Activated naive CD8-positive, alpha-beta T cell treated with anti-CD3 and anti-CD28 coated beads, Interleukin-2, amount 10 ng/mL, durations not matched to agents 7 days and 5 days (primary cell): ENCODE measurements around the gene PRR23B. TPM values are rescaled to one million over a fixed set of nuclear protein-coding genes. Genes with fewer than 3 reads are reported as not detected.
"Not testable (repeated sequence)": the region's sequence is repeated elsewhere in the genome, so short reads cannot be mapped to it uniquely, and the experiment has no call there.

Experiments used
- ATAC-seq: fragments of 150-1000 bp; cut with Tn5 transposase; one replicate; pipeline ENCODE4 v1.10.0; 2021; ENCODE audit warnings: low read depth, moderate library complexity
- POLR2A ChIA-PET: fragments of 350-600 bp; sonication (Branson Sonifier 250); formaldehyde crosslinking; loops from one replicate; lab custom pipeline; 2021; ENCODE audit warnings: antibody characterized with exemption; lab: Charles Lee
- DNase-seq: peaks from one replicate; pipeline ENCODE4 v3.0.0; 2021
- H3K27ac Mint-ChIP-seq: one replicate; pipeline ENCODE4 v1.8.0; 2022; ENCODE audit warnings: mild to moderate bottlenecking, mixed read lengths
- H3K27me3 Mint-ChIP-seq: one replicate; pipeline ENCODE4 v1.8.0; 2022; ENCODE audit warnings: mild to moderate bottlenecking, moderate library complexity, mixed read lengths
- H3K36me3 Mint-ChIP-seq: one replicate; pipeline ENCODE4 v1.8.0; 2021; ENCODE audit warnings: mild to moderate bottlenecking, mixed read lengths
- H3K4me1 Mint-ChIP-seq: one replicate; pipeline ENCODE4 v1.8.0; 2021; ENCODE audit warnings: mixed read lengths
- H3K4me3 Mint-ChIP-seq: one replicate; pipeline ENCODE4 v1.8.0; 2022; ENCODE audit warnings: mild to moderate bottlenecking, moderate library complexity, mixed read lengths
- H3K9me3 Mint-ChIP-seq: one replicate; pipeline ENCODE4 v1.8.0; 2021; ENCODE audit warnings: mixed read lengths
- total RNA-seq, 2 experiments: library from RNA; stranded (reverse); gene quantifications; one replicate each; pipeline ENCODE4 v1.2.3, GENCODE V29; 2021

The PRR23B gene
- not detected for total RNA-seq

DNA sequence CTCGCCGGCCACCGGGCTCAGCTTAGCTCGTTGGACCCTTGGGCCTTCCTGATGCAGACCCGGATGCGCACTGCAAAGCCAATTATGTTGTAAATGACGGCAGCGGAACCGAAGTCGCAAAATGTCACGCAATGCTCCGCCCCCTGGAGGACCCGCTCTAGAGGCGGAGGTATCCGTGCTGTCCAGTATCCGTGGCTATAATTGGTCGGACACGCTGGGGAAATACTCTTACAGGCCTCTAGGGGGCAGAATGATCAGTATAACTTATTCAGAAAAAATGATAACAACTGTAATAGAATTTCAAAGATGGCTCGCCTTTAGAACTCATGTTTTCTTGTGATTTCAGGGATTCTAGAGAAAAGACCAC lies at the start of gene PRR23B:
TSS of gene PRR23B (minus strand) at position 59 of the 367 bp plus-strand sequence. CDS start 265 bp downstream, outside the sequence.
- H3K9me3 Mint-ChIP-seq, result peaks cover 6% of the 10 kb centered on the region
- no peak within 1 kb of the TSS for H3K27ac Mint-ChIP-seq
- no peaks in the 10 kb centered on the region for H3K27me3 Mint-ChIP-seq
- no peak within 1 kb of the TSS for H3K4me3 Mint-ChIP-seq
- no peaks in the 10 kb centered on the region for H3K4me1 Mint-ChIP-seq
- H3K36me3 Mint-ChIP-seq, result no peaks in the 10 kb centered on the region
- no peak for ATAC-seq
- POLR2A ChIA-PET, result no interaction called here
- no peak for DNase-seq

DNA sequence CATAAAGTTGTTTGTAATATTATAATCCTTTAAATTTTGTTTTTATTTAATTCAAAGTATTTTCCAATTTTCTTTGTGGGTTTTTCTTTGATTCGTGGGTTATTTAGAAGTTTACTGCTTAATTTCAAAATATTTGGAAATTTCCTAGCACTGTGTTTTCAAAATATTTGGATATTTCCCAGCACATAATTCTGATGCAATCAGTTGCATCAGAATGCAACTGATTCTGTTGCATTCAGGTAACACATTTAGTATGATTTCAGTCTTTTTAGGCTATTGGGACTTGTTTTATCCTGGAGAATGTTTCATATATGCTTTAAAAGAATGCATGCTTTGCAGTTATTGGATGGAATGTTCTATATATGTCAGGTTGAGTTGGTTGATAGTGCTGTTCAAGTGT lies 42.2 kb upstream of the PRR23B start:
- DNase-seq, result no peak
- no peaks in the 10 kb centered on the region for H3K36me3 Mint-ChIP-seq
- POLR2A ChIA-PET, result no interaction called here

DNA sequence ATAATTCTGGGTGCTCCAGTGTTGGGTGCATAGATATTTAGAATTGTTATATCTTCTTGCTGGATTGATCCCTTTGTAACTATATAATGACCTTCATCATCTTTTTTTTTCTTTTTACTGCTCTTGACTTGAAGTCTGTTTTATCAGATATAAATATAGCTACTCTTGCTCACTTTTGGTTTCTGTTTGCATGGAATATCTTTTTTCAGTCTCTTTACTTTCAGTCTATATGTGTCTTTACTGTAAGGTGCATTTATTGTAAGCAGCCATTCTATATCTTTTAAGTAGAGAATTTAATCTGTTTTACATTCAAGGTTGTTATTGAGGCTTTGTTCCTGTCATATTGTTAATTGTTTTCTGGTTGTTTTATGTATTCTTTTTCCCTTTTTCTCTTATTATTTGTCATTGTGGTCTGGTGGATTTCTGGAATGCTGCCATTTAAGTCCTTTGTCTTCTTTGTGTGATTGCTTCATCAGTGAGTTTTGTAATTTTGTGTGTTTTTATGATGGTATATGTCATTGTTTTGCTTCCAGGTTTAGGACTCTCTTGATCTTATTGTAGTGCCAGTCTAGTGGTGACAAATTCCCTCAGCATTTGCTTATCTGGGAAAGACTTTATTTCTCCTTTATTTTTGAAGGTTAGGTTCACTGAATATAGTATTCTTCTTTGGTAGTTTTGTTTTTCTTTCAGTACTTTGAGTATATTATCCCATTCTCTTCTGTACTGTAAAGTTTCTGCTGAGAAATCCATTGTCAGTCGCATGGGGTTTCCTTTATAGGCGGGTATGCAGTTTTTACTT lies 32.3 kb upstream of the PRR23B start:
- H3K36me3 Mint-ChIP-seq, result no peaks in the 10 kb centered on the region
- POLR2A ChIA-PET, result no interaction called here
- H3K4me3 Mint-ChIP-seq, result no peak overlapping the region
- H3K27ac Mint-ChIP-seq, result no peak overlapping the region
- ATAC-seq (no peak), DNase-seq (no peak)
- no peaks in the 10 kb centered on the region for H3K27me3 Mint-ChIP-seq
- peaks cover 13% of the 10 kb centered on the region for H3K9me3 Mint-ChIP-seq
- H3K4me1 Mint-ChIP-seq, result no peaks in the 10 kb centered on the region

More for the DNA sequence above, 42.2 kb upstream of the PRR23B start:
- ATAC-seq, result no peak
- no peaks in the 10 kb centered on the region for H3K4me1 Mint-ChIP-seq
- H3K27me3 Mint-ChIP-seq, result no peaks in the 10 kb centered on the region
- H3K4me3 Mint-ChIP-seq, result no peak overlapping the region
- H3K9me3 Mint-ChIP-seq, result peaks cover 3% of the 10 kb centered on the region
- H3K27ac Mint-ChIP-seq, result no peak overlapping the region

DNA sequence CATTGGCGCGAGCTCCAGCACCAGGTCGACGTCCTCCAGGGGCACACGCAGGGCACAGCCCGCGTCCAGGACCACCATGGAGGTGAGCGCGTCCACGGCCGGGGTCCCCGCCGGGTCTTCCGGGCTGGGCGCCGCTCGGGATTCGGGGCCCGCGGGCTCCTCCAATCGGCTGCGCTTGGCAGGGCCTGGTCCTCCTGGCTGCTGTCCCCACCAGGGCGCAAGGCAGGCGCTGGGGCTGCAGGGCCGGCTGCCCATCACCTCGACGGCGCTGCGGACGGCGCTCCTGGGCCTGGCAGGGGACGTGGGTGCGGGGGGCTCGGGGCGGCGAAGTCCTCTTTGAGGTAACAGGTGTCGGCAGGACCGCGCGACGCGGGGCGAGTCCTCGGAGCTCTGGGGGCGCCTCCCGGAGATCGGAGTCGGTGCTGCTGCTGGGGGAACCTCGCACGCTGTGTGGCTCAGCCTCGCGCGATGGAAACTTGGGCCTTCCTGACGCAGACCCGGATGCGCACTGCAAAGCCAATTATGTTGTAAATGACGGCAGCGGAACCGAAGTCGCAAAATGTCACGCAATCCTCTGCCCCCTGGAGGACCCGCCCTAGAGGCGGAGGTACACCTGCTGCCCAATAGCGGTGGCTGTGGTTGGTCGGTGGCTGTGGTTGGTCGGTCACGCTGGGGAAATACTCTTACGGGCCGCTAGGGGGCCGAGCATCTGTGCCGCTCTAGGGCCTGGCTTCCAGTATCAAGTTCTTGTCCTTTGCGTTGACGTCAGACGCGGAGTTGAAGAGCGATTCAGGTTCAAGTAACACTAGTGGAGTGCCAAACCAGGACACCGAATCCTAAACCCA lies 23.9 kb upstream of the PRR23B start, which contains the start of gene PRR23C:
TSS of gene PRR23C (minus strand) at position 527 of the 845 bp plus-strand sequence. CDS start at position 255, 272 bp downstream.
- DNase-seq (no peak), ATAC-seq (no peak)
- H3K27me3 Mint-ChIP-seq, result peaks cover 2% of the 10 kb centered on the region
- no peak within 1 kb of the TSS for H3K27ac Mint-ChIP-seq
- no peaks in the 10 kb centered on the region for H3K36me3 Mint-ChIP-seq
- POLR2A ChIA-PET, result no interaction called here
- peaks cover 9% of the 10 kb centered on the region for H3K9me3 Mint-ChIP-seq
- H3K4me1 Mint-ChIP-seq, result no peaks in the 10 kb centered on the region
- no peak within 1 kb of the TSS for H3K4me3 Mint-ChIP-seq

- H3K27me3 Mint-ChIP-seq, result peaks cover 5% of the 10 kb centered on the region
- ATAC-seq (no peak), DNase-seq (no peak)
- POLR2A ChIA-PET, result no interaction called here
- no peak overlapping the region for H3K27ac Mint-ChIP-seq
- no peaks in the 10 kb centered on the region for H3K4me1 Mint-ChIP-seq
- no peak overlapping the region for H3K4me3 Mint-ChIP-seq
- H3K36me3 Mint-ChIP-seq, result no peaks in the 10 kb centered on the region
- H3K9me3 Mint-ChIP-seq, result peaks cover 6% of the 10 kb centered on the region
These were observed 23.0 kb upstream of the PRR23B start for GRCh38 chr3:139043554-139044365.

DNA sequence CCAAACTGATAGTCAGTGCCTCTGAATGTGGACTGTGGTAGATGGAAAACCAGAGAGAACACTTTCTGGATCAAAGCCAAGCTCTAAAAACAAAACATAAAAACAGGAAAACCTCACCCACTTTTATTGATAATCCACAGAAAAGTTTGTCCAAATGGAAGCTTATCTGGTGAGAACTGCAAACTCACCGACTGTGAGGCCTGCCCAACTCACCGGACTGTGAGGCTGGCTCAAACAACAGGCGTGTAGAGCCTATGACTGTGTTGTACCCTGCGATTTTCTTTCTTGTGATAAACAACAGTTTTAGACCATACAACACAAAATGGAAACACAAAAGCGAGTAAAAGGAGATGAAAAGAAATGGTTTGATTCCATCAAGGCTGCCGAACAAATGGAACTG lies 16.8 kb upstream of the PRR23B start:
- H3K9me3 Mint-ChIP-seq, result peaks cover 2% of the 10 kb centered on the region
- H3K27me3 Mint-ChIP-seq, result peaks cover 3% of the 10 kb centered on the region
- no peaks in the 10 kb centered on the region for H3K36me3 Mint-ChIP-seq
- H3K4me3 Mint-ChIP-seq, result no peak overlapping the region
- DNase-seq (no peak), ATAC-seq (no peak)
- H3K27ac Mint-ChIP-seq, result no peak overlapping the region
- no peaks in the 10 kb centered on the region for H3K4me1 Mint-ChIP-seq
- POLR2A ChIA-PET, result no interaction called here

DNA sequence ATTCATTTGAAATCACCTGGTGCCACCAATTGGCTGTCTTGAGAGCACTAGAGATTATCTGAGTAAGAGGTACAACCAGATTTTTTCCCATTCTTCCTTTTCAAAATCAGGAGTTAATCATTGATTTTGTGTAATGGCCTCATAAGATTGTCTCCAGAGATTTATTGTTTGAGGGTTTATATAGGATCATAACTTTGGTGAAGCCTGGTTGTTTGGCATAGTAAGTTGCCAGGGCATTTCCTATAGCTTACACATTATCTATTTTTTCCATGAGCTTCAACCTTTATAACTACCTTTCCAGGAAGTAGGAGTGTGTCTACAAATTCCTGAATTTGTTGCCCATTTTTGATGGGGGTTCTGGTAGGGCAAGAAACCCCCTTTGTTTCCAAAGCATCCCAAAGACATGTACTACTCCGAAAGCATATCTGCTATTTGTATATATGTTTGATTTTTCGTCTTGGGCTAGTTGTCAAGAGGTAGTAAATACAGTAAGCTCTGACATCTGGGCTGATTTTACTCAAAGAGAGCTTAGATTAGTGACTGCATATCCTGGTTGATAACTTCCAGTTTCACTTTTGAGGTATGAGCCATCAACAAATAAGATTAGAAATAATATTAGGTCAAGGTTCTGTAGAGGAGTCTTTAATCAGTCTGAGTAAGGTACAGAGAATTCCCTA lies 11.7 kb upstream of the PRR23B start:
- no peak overlapping the region for H3K27ac Mint-ChIP-seq
- no peak overlapping the region for H3K4me3 Mint-ChIP-seq
- no peaks in the 10 kb centered on the region for H3K4me1 Mint-ChIP-seq
- no peak for DNase-seq
- peaks cover 9% of the 10 kb centered on the region for H3K9me3 Mint-ChIP-seq
- no peak for ATAC-seq
- POLR2A ChIA-PET, result no interaction called here
- no peaks in the 10 kb centered on the region for H3K27me3 Mint-ChIP-seq
- H3K36me3 Mint-ChIP-seq, result peaks cover 3% of the 10 kb centered on the region

DNA sequence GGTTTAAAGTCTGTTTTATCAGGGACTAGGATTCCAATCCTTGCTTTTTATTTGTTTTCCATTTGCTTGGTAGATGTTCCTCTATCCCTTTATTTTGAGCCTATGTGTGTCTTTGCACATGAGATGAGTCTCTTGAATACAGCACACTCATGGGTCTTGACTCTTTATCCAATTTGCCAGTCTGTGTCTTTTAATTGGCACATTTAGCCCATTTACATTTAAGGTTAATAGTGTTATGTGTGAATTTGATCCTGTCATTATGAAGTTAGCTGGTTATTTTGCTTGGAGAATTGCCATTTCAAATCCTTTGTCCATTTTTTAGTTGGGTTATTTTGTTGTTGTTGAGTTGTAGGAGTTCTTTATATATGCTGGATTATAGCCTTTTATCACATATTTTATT lies 9.8 kb upstream of the PRR23B start:
- H3K9me3 Mint-ChIP-seq, POLR2A ChIA-PET, H3K4me1 Mint-ChIP-seq, H3K27ac Mint-ChIP-seq, DNase-seq, ATAC-seq, H3K36me3 Mint-ChIP-seq, H3K4me3 Mint-ChIP-seq, H3K27me3 Mint-ChIP-seq: not testable (repeated sequence)

DNA sequence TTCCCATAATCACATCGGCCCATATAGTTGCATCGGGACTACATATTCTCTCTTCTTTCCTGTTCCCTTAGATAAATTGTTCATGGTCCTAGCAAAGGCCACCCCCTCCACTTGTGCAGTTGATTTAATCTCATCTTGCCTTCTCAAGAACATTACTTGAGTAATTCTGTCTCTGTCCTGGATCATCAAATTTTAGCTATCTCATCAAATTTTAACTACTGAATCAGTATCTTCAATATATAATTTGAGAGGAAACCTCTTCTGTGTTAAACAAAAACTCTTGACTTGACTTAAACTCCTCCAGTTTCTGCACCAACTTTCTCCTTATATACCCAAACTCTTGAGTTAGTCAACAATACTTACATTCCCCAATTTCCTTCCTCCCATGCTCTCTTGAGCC lies 4.2 kb upstream of the PRR23B start:
- DNase-seq (no peak), ATAC-seq (no peak)
- no peaks in the 10 kb centered on the region for H3K36me3 Mint-ChIP-seq
- H3K4me3 Mint-ChIP-seq, result no peak overlapping the region
- no peak overlapping the region for H3K27ac Mint-ChIP-seq
- H3K4me1 Mint-ChIP-seq, result no peaks in the 10 kb centered on the region
- POLR2A ChIA-PET, result no interaction called here
- peaks cover 4% of the 10 kb centered on the region for H3K9me3 Mint-ChIP-seq
- no peaks in the 10 kb centered on the region for H3K27me3 Mint-ChIP-seq

DNA sequence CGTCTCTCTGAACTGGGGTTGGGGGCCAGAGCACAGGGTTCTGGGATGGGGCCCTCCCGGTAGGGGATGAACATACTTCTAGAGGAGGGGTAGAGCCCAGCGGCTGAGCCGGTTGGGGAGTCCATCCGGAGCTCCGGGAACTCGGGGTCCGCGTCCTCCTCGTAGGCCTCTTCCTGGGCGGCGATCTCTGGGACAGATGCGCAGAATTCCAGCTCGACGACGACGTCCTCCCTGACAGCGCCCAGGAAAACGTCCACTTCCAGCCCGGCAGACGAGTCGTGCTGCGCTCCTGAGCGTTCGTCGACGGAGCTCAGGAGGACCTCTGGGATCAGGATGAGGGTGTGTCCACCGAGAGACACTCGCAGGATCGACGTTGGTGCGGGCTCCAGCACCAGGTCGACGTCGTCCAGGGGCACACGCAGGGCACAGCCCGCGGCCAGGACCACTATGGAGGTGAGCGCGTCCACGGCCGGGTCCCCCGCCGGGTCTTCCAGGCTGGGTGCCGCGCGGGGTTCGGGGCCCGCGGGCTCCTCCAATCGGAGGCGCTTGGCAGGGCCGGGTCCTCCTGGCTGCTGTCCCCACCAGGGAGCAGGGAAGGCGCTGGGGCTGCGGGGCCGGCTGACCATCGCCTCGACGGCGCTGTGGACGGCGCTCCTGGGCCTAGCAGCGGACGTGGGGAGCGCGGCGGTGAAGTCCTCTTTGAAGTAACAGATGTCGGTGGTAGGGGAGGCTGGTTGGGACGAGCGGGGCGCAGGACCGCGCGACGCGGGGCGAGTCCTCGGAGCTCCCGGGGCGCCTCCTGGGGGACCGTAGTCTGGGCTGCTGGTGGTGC lies 474 bp downstream of the PRR23B start:
- DNase-seq (no peak), ATAC-seq (no peak)
- no peak overlapping the region for H3K4me3 Mint-ChIP-seq
- no peak overlapping the region for H3K27ac Mint-ChIP-seq
- POLR2A ChIA-PET, result no interaction called here
- H3K4me1 Mint-ChIP-seq, result no peaks in the 10 kb centered on the region
- no peaks in the 10 kb centered on the region for H3K36me3 Mint-ChIP-seq
- peaks cover 6% of the 10 kb centered on the region for H3K9me3 Mint-ChIP-seq
- H3K27me3 Mint-ChIP-seq, result no peaks in the 10 kb centered on the region

DNA sequence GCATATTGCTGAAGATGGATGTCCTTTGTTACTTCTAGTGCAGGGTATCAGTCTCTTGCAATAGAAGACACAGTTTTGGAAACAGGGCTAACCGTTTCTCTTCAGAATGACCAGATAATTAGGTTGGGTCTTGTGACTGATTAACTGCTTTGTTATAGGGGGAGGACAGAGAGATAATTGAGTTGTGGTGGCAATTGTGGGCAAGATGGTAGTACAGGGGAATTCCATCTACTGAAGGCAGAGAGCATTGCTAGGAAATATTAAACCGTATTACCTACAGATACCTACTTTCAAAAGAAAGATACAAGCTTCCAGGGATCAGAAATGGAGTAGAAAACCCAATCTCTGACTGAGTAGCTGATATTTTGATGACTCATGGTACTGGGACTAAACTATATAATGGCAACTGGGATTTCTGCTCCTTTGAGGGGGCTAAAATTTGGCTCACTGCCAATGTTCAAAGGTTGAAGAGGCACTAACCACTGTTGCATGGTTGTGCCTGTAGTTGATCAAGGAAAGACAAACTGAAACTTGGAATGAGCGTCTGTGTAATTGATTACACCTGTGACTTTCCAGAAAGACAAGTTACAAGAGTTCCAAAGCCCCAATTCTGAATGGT lies 4.2 kb downstream of the PRR23B start:
- no peak overlapping the region for H3K27ac Mint-ChIP-seq
- peaks cover 11% of the 10 kb centered on the region for H3K9me3 Mint-ChIP-seq
- POLR2A ChIA-PET, result no interaction called here
- no peak overlapping the region for H3K4me3 Mint-ChIP-seq
- ATAC-seq (no peak), DNase-seq (no peak)
- H3K36me3 Mint-ChIP-seq, result peaks cover 1% of the 10 kb centered on the region
- H3K27me3 Mint-ChIP-seq, result no peaks in the 10 kb centered on the region
- no peaks in the 10 kb centered on the region for H3K4me1 Mint-ChIP-seq
